ENCODE results near the gene COPE.

Gene COPE

DNA sequence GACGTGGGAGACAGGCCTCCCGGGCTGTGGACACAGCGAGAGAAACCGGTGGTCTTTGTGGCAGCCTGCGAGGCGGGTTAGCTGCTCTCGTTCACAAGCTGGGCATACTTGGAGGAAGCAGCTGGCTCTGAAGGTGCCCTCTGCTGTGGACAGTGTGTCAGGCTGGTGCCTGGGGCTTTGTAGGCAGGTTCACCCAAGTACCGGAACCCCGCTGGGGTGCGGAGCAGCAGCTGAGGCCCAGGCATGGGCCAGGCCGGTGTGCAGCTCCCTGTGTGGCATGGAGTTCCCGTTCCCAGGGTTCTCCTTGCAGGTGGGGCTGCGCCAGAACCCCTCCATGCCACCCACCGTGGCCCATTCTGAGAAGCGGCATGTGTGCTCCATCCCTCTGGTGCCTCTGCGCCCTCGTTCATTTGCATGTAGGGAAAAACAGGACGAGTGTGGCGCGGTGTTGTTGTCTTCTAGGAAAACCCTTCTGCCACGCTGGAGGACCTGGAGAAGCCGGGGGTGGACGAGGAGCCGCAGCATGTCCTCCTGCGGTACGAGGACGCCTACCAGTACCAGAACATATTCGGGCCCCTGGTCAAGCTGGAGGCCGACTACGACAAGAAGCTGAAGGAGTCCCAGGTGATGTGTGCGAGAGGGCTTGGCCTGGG is 67.4 kb downstream of the COPE start:
- no peak for DNase-seq (ENCODE audit: low read depth in 2 of 2)

DNA sequence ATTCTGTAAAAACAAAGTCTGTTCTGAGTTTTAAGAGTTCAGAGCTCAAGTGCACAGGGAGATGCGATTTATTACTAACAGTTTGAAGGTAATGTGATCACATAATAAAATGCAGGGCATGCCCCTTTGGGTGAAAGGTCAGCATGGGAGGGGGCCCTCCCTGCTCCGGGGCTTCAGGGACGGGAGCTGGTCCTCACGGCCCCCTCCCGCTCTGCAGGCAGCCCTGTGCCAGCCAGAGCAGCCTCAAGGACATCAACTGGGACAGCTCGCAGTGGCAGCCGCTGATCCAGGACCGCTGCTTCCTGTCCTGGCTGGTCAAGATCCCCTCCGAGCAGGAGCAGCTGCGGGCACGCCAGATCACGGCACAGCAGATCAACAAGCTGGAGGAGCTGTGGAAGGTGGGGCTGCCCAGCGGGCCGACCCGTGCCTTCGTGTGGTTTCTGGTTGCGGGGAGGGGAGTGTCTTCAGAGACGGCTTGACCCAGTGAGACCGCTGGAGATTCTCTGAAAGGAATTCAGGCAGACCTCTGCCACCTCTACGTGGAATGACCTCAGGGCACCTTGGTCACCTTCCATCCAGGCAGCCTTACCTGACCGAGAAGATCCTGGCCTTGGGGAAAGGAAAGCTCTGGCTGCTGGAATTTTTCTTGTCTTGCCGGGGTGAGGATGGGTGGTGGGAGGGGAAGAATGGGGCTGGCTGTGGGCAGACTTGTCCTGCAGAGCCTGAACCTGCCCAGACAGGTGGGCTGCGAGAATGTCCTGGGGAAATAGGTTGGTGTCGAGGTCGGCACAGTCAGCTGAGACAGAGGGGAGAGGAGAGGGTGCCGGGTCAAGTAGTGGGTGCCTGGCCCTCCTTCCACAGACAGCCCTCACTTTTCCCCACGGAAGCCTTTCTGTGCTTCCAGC is 68.5 kb downstream of the COPE start:
- no peak for DNase-seq (ENCODE audit: low read depth in 2 of 2)

DNA sequence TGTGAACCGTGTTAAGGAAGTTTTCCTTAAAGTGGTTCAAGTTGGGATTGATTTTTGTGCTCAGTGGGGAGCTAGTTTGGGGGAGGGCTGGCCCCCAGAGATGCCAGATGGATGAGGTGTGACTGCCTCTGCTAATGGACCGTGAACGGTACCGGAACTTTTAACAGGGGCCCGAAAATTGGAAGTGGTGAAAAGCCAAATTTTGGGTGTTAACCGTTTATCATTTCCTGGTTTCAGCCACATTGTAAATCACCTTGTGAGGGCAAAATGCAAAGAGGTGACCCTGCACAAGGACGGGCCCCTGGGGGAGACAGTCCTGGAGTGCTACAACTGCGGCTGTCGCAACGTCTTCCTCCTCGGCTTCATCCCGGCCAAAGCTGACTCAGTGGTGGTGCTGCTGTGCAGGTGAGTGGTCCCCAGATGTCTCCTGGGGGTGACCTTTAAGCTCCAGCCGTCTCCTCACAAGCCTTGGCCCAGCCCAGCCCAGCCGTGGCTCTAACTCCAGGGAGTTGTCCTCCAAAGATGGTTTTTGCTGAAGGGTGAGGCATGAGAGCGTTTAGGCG is 69.3 kb downstream of the COPE start:
- DNase-seq (ENCODE audit: low read depth in 2 of 2), result no peak

Measured in activated CD8-positive, alpha-beta memory T cell treated with anti-CD3 and anti-CD28 coated beads for 4 hours (primary cell).